GM21619 (cell line): ENCODE measurements around the gene DENND2D.
"Not testable (repeated sequence)": the region's sequence is repeated elsewhere in the genome, so short reads cannot be mapped to it uniquely, and the experiment has no call there.

Source experiments
- ATAC-seq: cut with Tn5 transposase; IDR thresholded peaks from one replicate; pipeline ENCODE4 v1.9.1; 2021; ENCODE audit not compliant: unreplicated experiment

DENND2D gene

GRCh38 chr1:111221633-111222291 lies 21.3 kb upstream of the DENND2D start:
- peak; percentile 63 for ATAC-seq

GRCh38 chr1:111221276-111221632 lies 20.8 kb upstream of the DENND2D start:
- no peak for ATAC-seq

GRCh38 chr1:111220302-111220890 lies 19.9 kb upstream of the DENND2D start:
- no peak for ATAC-seq

- peak; percentile 25 for ATAC-seq
Measured at GRCh38 chr1:111219557-111220286, 19.3 kb upstream of the DENND2D start.

- no peak for ATAC-seq
Measured at GRCh38 chr1:111218701-111219556, 18.5 kb upstream of the DENND2D start.

- ATAC-seq, result no peak
Measured at GRCh38 chr1:111217183-111217910, 16.9 kb upstream of the DENND2D start.

GRCh38 chr1:111216751-111217150 lies 16.3 kb upstream of the DENND2D start:
- ATAC-seq, result no peak

- not testable (repeated sequence) for ATAC-seq
Measured at GRCh38 chr1:111215285-111215684, 14.8 kb upstream of the DENND2D start.

- ATAC-seq, result no peak
Measured at GRCh38 chr1:111214884-111215283, 14.4 kb upstream of the DENND2D start.

- no peak for ATAC-seq
Measured at GRCh38 chr1:111214074-111214801, 13.8 kb upstream of the DENND2D start.

- ATAC-seq, result no peak
Measured at GRCh38 chr1:111213412-111213811, 13.0 kb upstream of the DENND2D start.

GRCh38 chr1:111212634-111213335 lies 12.3 kb upstream of the DENND2D start:
- no peak for ATAC-seq

- no peak for ATAC-seq
Measured at GRCh38 chr1:111211921-111212320, 11.5 kb upstream of the DENND2D start.

GRCh38 chr1:111209622-111210021 lies 9.2 kb upstream of the DENND2D start:
- ATAC-seq, result no peak

GRCh38 chr1:111208921-111209320 lies 8.5 kb upstream of the DENND2D start:
- ATAC-seq, result no peak

- ATAC-seq, result no peak
Measured at GRCh38 chr1:111205714-111206050, 5.2 kb upstream of the DENND2D start.

- no peak for ATAC-seq
Measured at GRCh38 chr1:111204983-111205713, 4.7 kb upstream of the DENND2D start.

GRCh38 chr1:111204201-111204982 lies 3.9 kb upstream of the DENND2D start:
- ATAC-seq, result peak; percentile 52
